ENCODE measurements around the gene PLCG2. TPM values are rescaled to one million over a fixed set of nuclear protein-coding genes. Genes with fewer than 3 reads are reported as not detected.
A peak's percentile ranks its signal among the peaks of the same experiment; 100 is the strongest.

PLCG2 gene
- total RNA-seq, result 0.93 and 1.7 TPM in 2 replicates
- long read RNA-seq, partial matches to known transcripts, result 1 of 2 reads
- long read RNA-seq, other reads (novel, unspliced or antisense), result 1 of 2 reads

- no peak for TF ChIP-seq CTCF (conservative IDR thresholded peaks at IDR 0.05)
- peak; percentile 47 for DNase-seq (ENCODE audit: low read depth, low spot score)
- peak within 1 kb of the TSS; percentile 84 for H3K4me3 Mint-ChIP-seq
- no peaks in the 10 kb centered on the region for H3K36me3 Mint-ChIP-seq (ENCODE audit: low read depth)
- no peaks in the 10 kb centered on the region for H3K9me3 Mint-ChIP-seq
- H3K27me3 Mint-ChIP-seq (ENCODE audit: low read depth), result peaks cover 69% of the 10 kb centered on the region
- H3K27ac Mint-ChIP-seq (ENCODE audit: unreplicated experiment), result no peak within 1 kb of the TSS
- H3K4me1 Mint-ChIP-seq, result peaks cover 12% of the 10 kb centered on the region
These were observed at the start of gene PLCG2 for GRCh38 chr16:81778861-81779535. Gene PLCG2 (plus strand): TSS chr16:81779291. CDS start chr16:81785990, 6,699 bp downstream.

- Mint-ChIP-seq H3K27ac (ENCODE audit: unreplicated experiment) (no peak overlapping the region), H3K4me3 (peak overlapping the region; percentile 38), H3K36me3 (ENCODE audit: low read depth) (no peaks in the 10 kb centered on the region), H3K9me3 (no peaks in the 10 kb centered on the region), H3K4me1 (peaks cover 16% of the 10 kb centered on the region), H3K27me3 (ENCODE audit: low read depth) (peaks cover 3% of the 10 kb centered on the region)
- TF ChIP-seq CTCF (conservative IDR thresholded peaks at IDR 0.05), result peak; percentile 15
- DNase-seq (ENCODE audit: low read depth, low spot score), result peak; percentile 30
These were observed 49.6 kb upstream of the PLCG2 start for GRCh38 chr16:81729451-81729850.

- TF ChIP-seq CTCF (conservative IDR thresholded peaks at IDR 0.05), result peak; percentile 81
- no peaks in the 10 kb centered on the region for H3K36me3 Mint-ChIP-seq (ENCODE audit: low read depth)
- peak overlapping the region; percentile 73 for H3K4me3 Mint-ChIP-seq
- H3K9me3 Mint-ChIP-seq, result no peaks in the 10 kb centered on the region
- peak overlapping the region; percentile 97 for H3K27ac Mint-ChIP-seq (ENCODE audit: unreplicated experiment)
- peaks cover 16% of the 10 kb centered on the region for H3K4me1 Mint-ChIP-seq
- no peaks in the 10 kb centered on the region for H3K27me3 Mint-ChIP-seq (ENCODE audit: low read depth)
- DNase-seq (ENCODE audit: low read depth, low spot score), result peak; percentile 85
These were observed 48.7 kb upstream of the PLCG2 start for GRCh38 chr16:81730090-81731051.

- Mint-ChIP-seq H3K27me3 (ENCODE audit: low read depth) (no peaks in the 10 kb centered on the region), H3K9me3 (no peaks in the 10 kb centered on the region), H3K36me3 (ENCODE audit: low read depth) (no peaks in the 10 kb centered on the region), H3K27ac (ENCODE audit: unreplicated experiment) (no peak overlapping the region), H3K4me1 (peaks cover 16% of the 10 kb centered on the region), H3K4me3 (no peak overlapping the region)
- DNase-seq (ENCODE audit: low read depth, low spot score), result no peak
- TF ChIP-seq CTCF (conservative IDR thresholded peaks at IDR 0.05), result no peak
These were observed 47.4 kb upstream of the PLCG2 start for GRCh38 chr16:81731649-81732048.

GRCh38 chr16:81732699-81733098 lies 46.4 kb upstream of the PLCG2 start:
- H3K27ac Mint-ChIP-seq (ENCODE audit: unreplicated experiment), result no peak overlapping the region
- H3K27me3 Mint-ChIP-seq (ENCODE audit: low read depth), result no peaks in the 10 kb centered on the region
- peaks cover 17% of the 10 kb centered on the region for H3K4me1 Mint-ChIP-seq
- H3K9me3 Mint-ChIP-seq, result no peaks in the 10 kb centered on the region
- DNase-seq (ENCODE audit: low read depth, low spot score), result no peak
- no peak for TF ChIP-seq CTCF (conservative IDR thresholded peaks at IDR 0.05)
- H3K36me3 Mint-ChIP-seq (ENCODE audit: low read depth), result no peaks in the 10 kb centered on the region
- H3K4me3 Mint-ChIP-seq, result no peak overlapping the region

All from neural crest cell (in vitro differentiated cells).